Kidney epithelial cell (primary cell): ENCODE measurements around the gene SLC26A1. TPM values are rescaled to one million over a fixed set of nuclear protein-coding genes. Genes with fewer than 3 reads are reported as not detected.

ENCODE experiments used
- DNase-seq: peaks from one replicate; pipeline ENCODE4 v3.0.0-alpha.2; 2010; ENCODE audit warnings: low read depth
- H3K27me3 ChIP-seq: 2 replicates; pipeline ENCODE4 v1.6.0; 2011; ENCODE audit warnings: low read length; ENCODE audit not compliant: control insufficient read depth, insufficient read depth
- H3K36me3 ChIP-seq: 2 replicates; pipeline ENCODE4 v1.5.1; 2011; ENCODE audit warnings: low read length; ENCODE audit not compliant: control insufficient read depth, insufficient read depth
- H3K4me3 ChIP-seq: 2 replicates; pipeline ENCODE4 v1.5.1; 2011; ENCODE audit warnings: low read depth, mild to moderate bottlenecking, control low read depth, low read length
- CTCF ChIP-seq: IDR thresholded peaks from 2 replicates; pipeline ENCODE4 v1.5.1; 2011; ENCODE audit warnings: mild to moderate bottlenecking, moderate library complexity, low read length, control low read depth, inconsistent platforms; ENCODE audit not compliant: insufficient read depth, poor library complexity, severe bottlenecking
- total RNA-seq: library from RNA; depleted of rRNA; stranded (reverse); fragments of >200 nt; gene quantifications from 2 replicates; pipeline ENCODE4 v1.2.3, GENCODE V29; 2015

The SLC26A1 gene
- total RNA-seq, 1 donor from 2014 or later: 0.38 TPM

GRCh38 chr4:1027219-1027914 is 34.2 kb upstream of the SLC26A1 start:
- H3K4me3 ChIP-seq: no peak overlapping the region
- peaks cover 36% of the 10 kb centered on the region for H3K27me3 ChIP-seq
- DNase-seq: no peak
- no peaks in the 10 kb centered on the region for H3K36me3 ChIP-seq
- TF ChIP-seq CTCF: no peak

- no peak for DNase-seq
- no peak for TF ChIP-seq CTCF
These were observed 32.9 kb upstream of the SLC26A1 start for GRCh38 chr4:1026115-1026514.

GRCh38 chr4:1024882-1025545 is 31.8 kb upstream of the SLC26A1 start:
- H3K27me3 ChIP-seq: peaks cover 21% of the 10 kb centered on the region
- H3K36me3 ChIP-seq: no peaks in the 10 kb centered on the region
- TF ChIP-seq CTCF: no peak
- no peak for DNase-seq
- no peak overlapping the region for H3K4me3 ChIP-seq

More at GRCh38 chr4:1026115-1026514, 32.9 kb upstream of the SLC26A1 start:
- no peaks in the 10 kb centered on the region for H3K36me3 ChIP-seq
- H3K4me3 ChIP-seq: no peak overlapping the region
- peaks cover 31% of the 10 kb centered on the region for H3K27me3 ChIP-seq

DNA sequence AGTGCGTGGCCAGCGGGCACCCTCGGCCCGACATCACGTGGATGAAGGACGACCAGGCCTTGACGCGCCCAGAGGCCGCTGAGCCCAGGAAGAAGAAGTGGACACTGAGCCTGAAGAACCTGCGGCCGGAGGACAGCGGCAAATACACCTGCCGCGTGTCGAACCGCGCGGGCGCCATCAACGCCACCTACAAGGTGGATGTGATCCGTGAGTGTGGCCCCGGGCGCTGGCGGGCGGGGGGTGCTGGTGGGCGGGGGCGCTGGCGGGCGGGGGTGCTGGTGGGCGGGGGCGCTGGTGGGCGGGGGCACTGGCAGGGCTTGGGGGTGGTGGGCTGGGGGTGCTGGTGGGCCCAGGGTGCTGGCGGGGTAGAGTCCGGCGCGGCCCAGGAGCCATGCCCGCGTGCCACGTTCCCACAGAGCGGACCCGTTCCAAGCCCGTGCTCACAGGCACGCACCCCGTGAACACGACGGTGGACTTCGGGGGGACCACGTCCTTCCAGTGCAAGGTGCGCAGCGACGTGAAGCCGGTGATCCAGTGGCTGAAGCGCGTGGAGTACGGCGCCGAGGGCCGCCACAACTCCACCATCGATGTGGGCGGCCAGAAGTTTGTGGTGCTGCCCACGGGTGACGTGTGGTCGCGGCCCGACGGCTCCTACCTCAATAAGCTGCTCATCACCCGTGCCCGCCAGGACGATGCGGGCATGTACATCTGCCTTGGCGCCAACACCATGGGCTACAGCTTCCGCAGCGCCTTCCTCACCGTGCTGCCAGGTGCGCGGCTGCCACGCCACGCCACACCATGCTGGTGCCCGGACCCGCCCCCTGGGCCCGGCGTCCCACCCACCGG is 30.9 kb upstream of the SLC26A1 start:
- Histone ChIP-seq H3K36me3 (no peaks in the 10 kb centered on the region), H3K4me3 (no peak overlapping the region), H3K27me3 (peaks cover 13% of the 10 kb centered on the region)
- no peak for TF ChIP-seq CTCF
- DNase-seq: no peak

DNA sequence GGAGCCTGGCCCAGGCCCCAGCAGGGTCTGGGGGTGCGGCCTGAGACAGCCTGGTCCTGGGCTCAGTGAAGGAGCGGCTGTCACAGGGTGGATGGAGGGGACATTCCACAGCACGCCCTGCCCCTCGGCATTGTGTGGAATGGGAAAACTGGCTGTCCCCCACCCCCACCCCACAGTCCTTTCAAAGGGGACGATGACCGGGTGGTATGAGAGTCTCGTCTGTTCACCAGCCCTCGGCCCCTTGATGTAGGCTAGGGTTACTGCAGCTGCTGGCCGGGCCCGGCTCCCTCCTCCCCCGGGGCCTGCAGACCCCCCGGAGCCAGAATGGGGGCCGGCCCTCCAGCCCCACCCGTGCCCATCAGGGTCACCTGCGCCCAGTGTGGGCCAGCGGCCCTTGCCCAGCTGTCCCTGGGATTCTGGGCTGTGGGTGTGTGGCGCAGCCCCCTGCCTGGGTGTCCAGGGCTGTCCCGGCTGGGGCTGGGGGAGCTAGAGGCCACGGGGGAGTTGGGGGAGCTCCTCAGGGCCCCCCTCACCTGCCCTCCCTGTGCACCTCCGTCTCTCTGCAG is 30.0 kb upstream of the SLC26A1 start:
- DNase-seq: no peak
- peaks cover 4% of the 10 kb centered on the region for H3K27me3 ChIP-seq
- TF ChIP-seq CTCF: no peak
- H3K36me3 ChIP-seq: no peaks in the 10 kb centered on the region
- no peak overlapping the region for H3K4me3 ChIP-seq
